ENCODE data around the gene NT5C3B.
"Not testable (repeated sequence)": the region's sequence is repeated elsewhere in the genome, so short reads cannot be mapped to it uniquely, and the experiment has no call there.

NT5C3B gene

DNA sequence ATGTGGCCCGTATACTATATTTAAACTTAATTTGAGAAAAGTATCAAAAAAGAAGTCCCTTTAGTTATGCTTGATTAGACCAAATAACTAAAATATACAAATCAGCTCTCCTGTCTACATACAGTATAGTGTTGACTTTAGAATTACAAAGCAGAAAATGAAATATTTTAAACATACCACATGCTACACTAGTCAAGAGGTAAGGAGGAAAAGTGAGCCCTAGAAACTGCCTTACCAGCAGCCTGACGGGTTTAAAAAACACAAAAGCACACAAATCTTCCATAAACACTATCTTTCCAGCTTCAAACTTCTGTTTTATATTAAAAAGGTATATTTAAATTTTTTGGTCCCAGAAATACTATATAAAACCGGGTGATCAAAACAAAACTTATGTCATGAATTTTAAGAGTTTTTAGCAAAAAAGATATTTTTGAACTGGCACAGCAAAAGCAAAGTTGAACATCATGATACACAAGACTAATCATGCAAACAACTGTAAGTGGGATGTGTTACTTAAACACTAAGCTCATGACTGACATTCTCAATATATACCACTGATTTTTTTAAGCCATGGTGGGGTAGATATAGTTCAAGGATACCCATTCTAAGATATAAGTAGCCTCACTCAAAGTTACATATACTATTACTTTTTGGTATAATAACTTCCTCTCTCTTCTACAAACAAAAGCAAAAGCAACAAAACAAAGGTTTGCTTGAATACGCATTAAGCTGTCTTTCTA, 13.4 kb upstream of the NT5C3B start:
- no peak overlapping the region for H3K4me3 ChIP-seq (ENCODE audit: low read length, poor library complexity, severe bottlenecking)
- peaks cover 52% of the 10 kb centered on the region for H3K36me3 ChIP-seq (ENCODE audit: insufficient read depth, low read length)
- H3K9me3 ChIP-seq (ENCODE audit: insufficient read depth, low read depth, low read length) = no peaks in the 10 kb centered on the region
- H3F3A ChIP-seq (ENCODE audit: low read depth) = no peaks in the 10 kb centered on the region
- H3K27me3 ChIP-seq (ENCODE audit: insufficient read depth, low read length, poor library complexity, severe bottlenecking) = no peaks in the 10 kb centered on the region
- no peaks in the 10 kb centered on the region for H3K4me1 ChIP-seq (ENCODE audit: insufficient read depth, low read length, poor library complexity, severe bottlenecking)
- no peak for TF ChIP-seq EZH2phosphoT487 (IDR thresholded peaks at IDR 0.05; ENCODE audit: borderline replicate concordance)
- TF ChIP-seq, protein P1, sequence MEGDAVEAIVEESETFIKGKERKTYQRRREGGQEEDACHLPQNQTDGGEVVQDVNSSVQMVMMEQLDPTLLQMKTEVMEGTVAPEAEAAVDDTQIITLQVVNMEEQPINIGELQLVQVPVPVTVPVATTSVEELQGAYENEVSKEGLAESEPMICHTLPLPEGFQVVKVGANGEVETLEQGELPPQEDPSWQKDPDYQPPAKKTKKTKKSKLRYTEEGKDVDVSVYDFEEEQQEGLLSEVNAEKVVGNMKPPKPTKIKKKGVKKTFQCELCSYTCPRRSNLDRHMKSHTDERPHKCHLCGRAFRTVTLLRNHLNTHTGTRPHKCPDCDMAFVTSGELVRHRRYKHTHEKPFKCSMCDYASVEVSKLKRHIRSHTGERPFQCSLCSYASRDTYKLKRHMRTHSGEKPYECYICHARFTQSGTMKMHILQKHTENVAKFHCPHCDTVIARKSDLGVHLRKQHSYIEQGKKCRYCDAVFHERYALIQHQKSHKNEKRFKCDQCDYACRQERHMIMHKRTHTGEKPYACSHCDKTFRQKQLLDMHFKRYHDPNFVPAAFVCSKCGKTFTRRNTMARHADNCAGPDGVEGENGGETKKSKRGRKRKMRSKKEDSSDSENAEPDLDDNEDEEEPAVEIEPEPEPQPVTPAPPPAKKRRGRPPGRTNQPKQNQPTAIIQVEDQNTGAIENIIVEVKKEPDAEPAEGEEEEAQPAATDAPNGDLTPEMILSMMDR (conservative IDR thresholded peaks at IDR 0.05; ENCODE audit: low read length) = no peak
- no peaks in the 10 kb centered on the region for H3K9me2 ChIP-seq (replicated peaks; ENCODE audit: low read depth, low read length)
- no peak overlapping the region for H2AFZ ChIP-seq (ENCODE audit: low read length)
- peaks cover 55% of the 10 kb centered on the region; the same call in 1 of the 2 replicates for H3K79me2 ChIP-seq (ENCODE audit: insufficient read depth, low read length)
- H4K20me1 ChIP-seq (ENCODE audit: insufficient read depth, low read length, poor library complexity, severe bottlenecking) = peaks cover 21% of the 10 kb centered on the region
- H3K4me2 ChIP-seq (ENCODE audit: low read depth, low read length, poor library complexity, severe bottlenecking) = peak overlapping the region; percentile 1
- no peak overlapping the region for H3K9ac ChIP-seq (ENCODE audit: low read depth, low read length, poor library complexity, severe bottlenecking)

DNA sequence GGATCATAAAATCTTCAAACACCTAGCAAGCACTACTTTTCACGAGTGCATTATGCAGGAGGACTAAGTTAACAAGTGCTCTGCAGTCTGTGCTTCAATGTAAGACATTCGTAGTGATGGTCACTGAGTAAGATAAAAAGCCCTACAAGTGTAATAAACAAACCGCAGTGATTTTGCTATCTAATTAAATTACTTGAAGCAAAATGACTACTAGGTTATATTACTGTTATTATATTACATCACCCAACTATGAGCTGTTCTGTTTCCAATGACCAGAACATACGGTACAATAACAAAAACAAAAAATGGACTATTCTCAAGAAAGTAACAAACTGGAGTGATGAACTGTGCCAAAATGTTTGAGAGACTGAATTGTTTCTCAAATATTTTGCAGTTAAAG, 12.8 kb upstream of the NT5C3B start:
- no peaks in the 10 kb centered on the region for H3K27me3 ChIP-seq (ENCODE audit: insufficient read depth, low read length, poor library complexity, severe bottlenecking)
- H3K9me3 ChIP-seq (ENCODE audit: insufficient read depth, low read depth, low read length) = no peaks in the 10 kb centered on the region
- H3K9me2 ChIP-seq (replicated peaks; ENCODE audit: low read depth, low read length) = no peaks in the 10 kb centered on the region
- H3F3A ChIP-seq (ENCODE audit: low read depth) = no peaks in the 10 kb centered on the region
- H2AFZ ChIP-seq (ENCODE audit: low read length) = no peak overlapping the region
- TF ChIP-seq, protein P1 (conservative IDR thresholded peaks at IDR 0.05; ENCODE audit: low read length) = no peak
- TF ChIP-seq EZH2phosphoT487 (IDR thresholded peaks at IDR 0.05; ENCODE audit: borderline replicate concordance) = no peak
- H3K4me1 ChIP-seq (ENCODE audit: insufficient read depth, low read length, poor library complexity, severe bottlenecking) = no peaks in the 10 kb centered on the region
- peaks cover 51% of the 10 kb centered on the region; the same call in 1 of the 2 replicates for H3K79me2 ChIP-seq (ENCODE audit: insufficient read depth, low read length)
- no peak overlapping the region for H3K4me3 ChIP-seq (ENCODE audit: low read length, poor library complexity, severe bottlenecking)
- H3K9ac ChIP-seq (ENCODE audit: low read depth, low read length, poor library complexity, severe bottlenecking) = no peak overlapping the region
- peaks cover 18% of the 10 kb centered on the region for H4K20me1 ChIP-seq (ENCODE audit: insufficient read depth, low read length, poor library complexity, severe bottlenecking)
- H3K36me3 ChIP-seq (ENCODE audit: insufficient read depth, low read length) = peaks cover 46% of the 10 kb centered on the region
- H3K4me2 ChIP-seq (ENCODE audit: low read depth, low read length, poor library complexity, severe bottlenecking) = no peak overlapping the region

DNA sequence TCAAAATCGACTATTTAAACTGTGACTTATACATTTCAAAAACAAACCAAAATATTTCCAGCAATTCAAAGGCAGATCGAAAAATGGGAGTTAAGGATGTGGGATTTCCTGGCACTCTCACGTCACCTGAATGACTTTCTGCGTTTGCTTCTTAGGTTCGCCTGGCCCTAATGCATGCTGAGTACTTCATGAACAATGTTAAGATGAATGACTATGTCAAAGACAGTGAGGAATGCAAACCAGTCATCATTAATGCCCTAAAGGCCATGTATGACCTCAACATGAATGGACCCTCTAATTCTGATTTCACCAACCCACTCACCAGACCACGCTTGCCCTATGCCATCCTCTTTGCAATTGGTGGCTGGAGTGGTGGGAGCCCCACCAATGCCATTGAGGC, 8.9 kb upstream of the NT5C3B start:
- Histone ChIP-seq H3K9me3 (ENCODE audit: insufficient read depth, low read depth, low read length) (no peaks in the 10 kb centered on the region), H3K9me2 (replicated peaks; ENCODE audit: low read depth, low read length) (no peaks in the 10 kb centered on the region), H2AFZ (ENCODE audit: low read length) (no peak overlapping the region), H3F3A (ENCODE audit: low read depth) (no peaks in the 10 kb centered on the region), H3K9ac (ENCODE audit: low read depth, low read length, poor library complexity, severe bottlenecking) (no peak overlapping the region), H3K27me3 (ENCODE audit: insufficient read depth, low read length, poor library complexity, severe bottlenecking) (no peaks in the 10 kb centered on the region), H3K36me3 (ENCODE audit: insufficient read depth, low read length) (peaks cover 10% of the 10 kb centered on the region; the same call in 1 of the 2 replicates), H3K4me3 (ENCODE audit: low read length, poor library complexity, severe bottlenecking) (no peak overlapping the region), H3K4me2 (ENCODE audit: low read depth, low read length, poor library complexity, severe bottlenecking) (no peak overlapping the region), H3K79me2 (ENCODE audit: insufficient read depth, low read length) (peaks cover 19% of the 10 kb centered on the region; the same call in 1 of the 2 replicates), H4K20me1 (ENCODE audit: insufficient read depth, low read length, poor library complexity, severe bottlenecking) (no peaks in the 10 kb centered on the region), H3K4me1 (ENCODE audit: insufficient read depth, low read length, poor library complexity, severe bottlenecking) (no peaks in the 10 kb centered on the region)
- no peak for TF ChIP-seq EZH2phosphoT487 (IDR thresholded peaks at IDR 0.05; ENCODE audit: borderline replicate concordance)
- TF ChIP-seq, protein P1 (conservative IDR thresholded peaks at IDR 0.05; ENCODE audit: low read length) = no peak

DNA sequence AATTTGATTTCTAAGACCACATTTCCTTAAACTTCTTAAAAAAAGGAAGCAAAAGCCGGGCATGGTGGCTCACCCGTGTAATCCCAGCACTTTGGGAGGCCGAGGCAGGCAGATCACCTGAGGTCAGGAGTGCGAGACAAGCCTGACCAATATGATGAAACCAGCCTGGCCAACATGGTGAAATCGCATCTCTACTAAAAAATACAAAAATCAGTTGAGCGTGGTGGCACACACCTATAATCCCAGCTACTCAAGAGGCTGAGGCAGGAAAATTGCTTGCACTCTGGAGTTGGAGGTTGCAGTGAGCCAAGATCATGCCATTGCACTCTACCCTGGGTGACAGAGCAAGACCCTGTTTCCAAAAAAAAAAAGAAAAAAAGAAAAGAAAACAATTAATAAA, 4.7 kb upstream of the NT5C3B start:
- not testable (repeated sequence) for H3K27me3 ChIP-seq (ENCODE audit: insufficient read depth, low read length, poor library complexity, severe bottlenecking); H4K20me1 ChIP-seq (ENCODE audit: insufficient read depth, low read length, poor library complexity, severe bottlenecking); H3K9me3 ChIP-seq (ENCODE audit: insufficient read depth, low read depth, low read length); H3K36me3 ChIP-seq (ENCODE audit: insufficient read depth, low read length); H3F3A ChIP-seq (ENCODE audit: low read depth); H3K9me2 ChIP-seq (replicated peaks; ENCODE audit: low read depth, low read length); H3K4me2 ChIP-seq (ENCODE audit: low read depth, low read length, poor library complexity, severe bottlenecking); H3K9ac ChIP-seq (ENCODE audit: low read depth, low read length, poor library complexity, severe bottlenecking); H3K79me2 ChIP-seq (ENCODE audit: insufficient read depth, low read length); H2AFZ ChIP-seq (ENCODE audit: low read length); H3K4me3 ChIP-seq (ENCODE audit: low read length, poor library complexity, severe bottlenecking); H3K4me1 ChIP-seq (ENCODE audit: insufficient read depth, low read length, poor library complexity, severe bottlenecking)

DNA sequence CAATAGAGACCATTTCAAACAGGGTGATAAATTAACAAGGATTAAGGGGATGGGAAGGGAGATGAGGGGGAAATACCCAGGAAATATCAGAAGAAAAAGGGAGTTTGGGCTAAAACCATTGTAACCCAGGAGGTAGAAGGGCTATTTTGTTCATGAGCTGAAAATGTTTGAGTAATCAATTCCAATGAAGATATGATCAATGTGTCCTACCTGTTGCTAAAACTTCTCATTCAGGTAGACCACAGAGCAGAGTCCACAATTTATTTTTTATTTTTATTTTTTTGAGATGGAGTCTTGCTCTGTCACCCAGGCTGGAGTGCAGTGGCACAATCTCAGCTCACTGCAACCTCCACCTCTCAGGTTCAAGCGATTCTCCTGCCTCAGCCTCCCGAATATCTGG, 3.4 kb upstream of the NT5C3B start:
- H4K20me1 ChIP-seq (ENCODE audit: insufficient read depth, low read length, poor library complexity, severe bottlenecking); H3K27me3 ChIP-seq (ENCODE audit: insufficient read depth, low read length, poor library complexity, severe bottlenecking); H3K4me3 ChIP-seq (ENCODE audit: low read length, poor library complexity, severe bottlenecking); H3F3A ChIP-seq (ENCODE audit: low read depth); H3K9me3 ChIP-seq (ENCODE audit: insufficient read depth, low read depth, low read length); H2AFZ ChIP-seq (ENCODE audit: low read length); H3K9me2 ChIP-seq (replicated peaks; ENCODE audit: low read depth, low read length); H3K4me1 ChIP-seq (ENCODE audit: insufficient read depth, low read length, poor library complexity, severe bottlenecking); H3K4me2 ChIP-seq (ENCODE audit: low read depth, low read length, poor library complexity, severe bottlenecking); H3K9ac ChIP-seq (ENCODE audit: low read depth, low read length, poor library complexity, severe bottlenecking); H3K36me3 ChIP-seq (ENCODE audit: insufficient read depth, low read length); H3K79me2 ChIP-seq (ENCODE audit: insufficient read depth, low read length): not testable (repeated sequence)
